Tibial artery (tissue), 4 donors: ENCODE data around the gene OSBPL2.

Source experiments
- DNase-seq, 2 donors: peaks; one replicate each; pipeline ENCODE4 v3.0.0-alpha.2; 2019
- H3K27ac ChIP-seq, 2 donors: fragments of 200-600 bp; sonication (generic) in 1 of 2; 1 replicate in 1 of 2; 2 replicates in 1 of 2; pipeline ENCODE4 v1.5.1; 2018 to 2019; ENCODE audit warnings: mild to moderate bottlenecking in 1 of 2
- H3K27me3 ChIP-seq, 2 donors: fragments of 200-600 bp; sonication (generic) in 1 of 2; one replicate each; pipeline versions ENCODE4 v1.5.1 to v1.6.0; 2016 to 2019
- H3K36me3 ChIP-seq, 3 donors: fragments of 200-600 bp; sonication (generic) in 2 of 3; one replicate each; pipeline ENCODE4 v1.5.1; 2016 to 2019; ENCODE audit warnings: mild to moderate bottlenecking in 2 of 3
- H3K4me1 ChIP-seq, 4 donors: fragments of 200-600 bp; sonication (generic) in 2 of 4; 1 replicate in 3 of 4; 2 replicates in 1 of 4; pipeline ENCODE4 v1.5.1; 2016 to 2019
- H3K4me3 ChIP-seq, 2 donors: fragments of 200-600 bp; sonication (generic) in 1 of 2; 1 replicate in 1 of 2; 2 replicates in 1 of 2; pipeline ENCODE4 v1.5.1; 2018 to 2019; ENCODE audit warnings: mild to moderate bottlenecking in 2 of 2
- H3K9me3 ChIP-seq, 3 donors: fragments of 200-600 bp; sonication (generic) in 1 of 3; one replicate each; pipeline ENCODE4 v1.5.1; 2016 to 2019
- CTCF ChIP-seq, 2 experiments: fragments of 200-600 bp in 1 of 2; fragments of 450-650 bp in 1 of 2; IDR thresholded peaks; one replicate each; pipeline ENCODE4 v1.5.1; 2017 to 2019; ENCODE audit warnings: antibody characterized with exemption in 2 of 2, mild to moderate bottlenecking in 1 of 2, moderate library complexity in 1 of 2
- intact Hi-C: fragments of 100-400 bp; cut with DNase I; formaldehyde crosslinking; loops from one replicate; pipeline ENCODE4 v1.15.0; 2023; ENCODE audit warnings: low total_unique reads

Gene OSBPL2

GRCh38 chr20:62311150-62311549 is 72.8 kb downstream of the OSBPL2 start:
- Histone ChIP-seq H3K36me3 (peaks cover 94 to 99% (median 98%) of the 10 kb centered on the region in 3 donors), H3K27me3 (no peaks in the 10 kb centered on the region), H3K4me3 (no peak overlapping the region), H3K4me1 (peaks cover 0 to 2% (median 0%) of the 10 kb centered on the region in 4 donors), H3K9me3 (no peaks in the 10 kb centered on the region), H3K27ac (no peak overlapping the region)
- TF ChIP-seq CTCF (IDR thresholded peaks at IDR 0.05) = no peak
- intact Hi-C loops = no loop called here
- no peak for DNase-seq

GRCh38 chr20:62311832-62312661 is 73.7 kb downstream of the OSBPL2 start:
- no peak overlapping the region for H3K4me3 ChIP-seq
- H3K4me1 ChIP-seq = no peaks in the 10 kb centered on the region
- no peak overlapping the region for H3K27ac ChIP-seq
- DNase-seq = no peak
- H3K36me3 ChIP-seq = peaks cover 94 to 99% (median 98%) of the 10 kb centered on the region in 3 donors
- no peaks in the 10 kb centered on the region for H3K9me3 ChIP-seq
- H3K27me3 ChIP-seq = no peaks in the 10 kb centered on the region
- no peak for TF ChIP-seq CTCF (IDR thresholded peaks at IDR 0.05)
- intact Hi-C loops = no loop called here

DNA sequence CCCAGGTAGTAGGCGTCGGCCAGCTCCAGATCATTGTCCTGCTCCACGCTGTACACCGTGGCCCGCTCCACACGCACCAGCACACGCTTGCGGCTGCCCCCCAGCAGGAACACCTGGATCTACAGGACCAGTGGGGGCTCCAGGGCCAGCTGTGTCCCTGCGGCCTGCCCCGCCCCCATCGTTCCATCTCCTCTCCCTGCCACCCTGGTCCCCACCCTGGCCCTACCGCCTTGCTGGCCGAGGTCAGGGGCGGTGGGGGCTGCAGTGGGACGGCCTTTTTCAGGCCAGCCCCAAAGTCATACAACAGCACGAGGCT is 74.3 kb downstream of the OSBPL2 start:
- no peaks in the 10 kb centered on the region for H3K9me3 ChIP-seq
- H3K27me3 ChIP-seq = no peaks in the 10 kb centered on the region
- no peak for DNase-seq
- peaks cover 95 to 99% (median 98%) of the 10 kb centered on the region in 3 donors for H3K36me3 ChIP-seq
- intact Hi-C loops = no loop called here
- TF ChIP-seq CTCF (IDR thresholded peaks at IDR 0.05) = no peak
- no peak overlapping the region for H3K27ac ChIP-seq
- no peaks in the 10 kb centered on the region for H3K4me1 ChIP-seq
- no peak overlapping the region for H3K4me3 ChIP-seq

GRCh38 chr20:62313021-62313420 is 74.7 kb downstream of the OSBPL2 start:
- intact Hi-C loops = no loop called here
- no peaks in the 10 kb centered on the region for H3K9me3 ChIP-seq
- no peak overlapping the region for H3K27ac ChIP-seq
- no peak for TF ChIP-seq CTCF (IDR thresholded peaks at IDR 0.05)
- peaks cover 91 to 96% (median 95%) of the 10 kb centered on the region in 3 donors for H3K36me3 ChIP-seq
- DNase-seq = no peak
- H3K4me3 ChIP-seq = no peak overlapping the region
- no peaks in the 10 kb centered on the region for H3K4me1 ChIP-seq
- no peaks in the 10 kb centered on the region for H3K27me3 ChIP-seq

- intact Hi-C loops = no loop called here
- DNase-seq = no peak
- no peak overlapping the region for H3K4me3 ChIP-seq
- H3K36me3 ChIP-seq = peaks cover 89 to 95% (median 92%) of the 10 kb centered on the region in 3 donors
- H3K4me1 ChIP-seq = no peaks in the 10 kb centered on the region
- no peaks in the 10 kb centered on the region for H3K9me3 ChIP-seq
- H3K27me3 ChIP-seq = no peaks in the 10 kb centered on the region
- H3K27ac ChIP-seq = no peak overlapping the region
- TF ChIP-seq CTCF (IDR thresholded peaks at IDR 0.05) = no peak
Measured at GRCh38 chr20:62313460-62314338, 75.4 kb downstream of the OSBPL2 start.
